H9 (cell line): ENCODE measurements around the gene CD79A. TPM values are rescaled to one million over a fixed set of nuclear protein-coding genes. Genes with fewer than 3 reads are reported as not detected.

Experiments used
- DNase-seq: peaks from one replicate; pipeline ENCODE4 v3.0.0-alpha.2; 2017
- H2AFZ ChIP-seq: one replicate; pipeline ENCODE4 v1.6.1; 2013; ENCODE audit warnings: mild to moderate bottlenecking, low read length, control low read depth, moderate library complexity
- H2AK5ac ChIP-seq: 2 replicates; pipeline ENCODE4 v1.6.1; 2013; ENCODE audit warnings: low read length, control low read depth, mixed read lengths; ENCODE audit not compliant: insufficient read length
- H2BK120ac ChIP-seq: one replicate; pipeline ENCODE4 v1.6.1; 2013; ENCODE audit warnings: low read depth, mild to moderate bottlenecking, low read length, control low read depth, inconsistent platforms; ENCODE audit not compliant: poor library complexity, severe bottlenecking
- H2BK12ac ChIP-seq: 2 replicates; pipeline ENCODE4 v1.6.1; 2013; ENCODE audit warnings: low read length, control low read depth, mixed read lengths, low read depth; ENCODE audit not compliant: insufficient read length
- H2BK15ac ChIP-seq: 2 replicates; pipeline ENCODE4 v1.6.1; 2013; ENCODE audit warnings: low read depth, low read length, control low read depth
- H2BK20ac ChIP-seq: one replicate; pipeline ENCODE4 v1.6.1; 2013; ENCODE audit warnings: low read depth, mild to moderate bottlenecking, low read length, control low read depth, inconsistent platforms; ENCODE audit not compliant: poor library complexity, severe bottlenecking
- H2BK5ac ChIP-seq: 2 replicates; pipeline ENCODE4 v1.6.1; 2013; ENCODE audit warnings: low read length, control low read depth, mixed read lengths; ENCODE audit not compliant: insufficient read length
- H3K14ac ChIP-seq: 2 replicates; pipeline ENCODE4 v1.6.1; 2013; ENCODE audit warnings: low read length, control low read depth; ENCODE audit not compliant: insufficient read depth
- H3K18ac ChIP-seq: 2 replicates; pipeline ENCODE4 v1.6.1; 2013; ENCODE audit warnings: low read depth, mild to moderate bottlenecking, mixed read lengths, low read length, control low read depth; ENCODE audit not compliant: insufficient read length
- H3K23ac ChIP-seq: 2 replicates; pipeline ENCODE4 v1.6.1; 2013; ENCODE audit warnings: low read length, control low read depth, mixed read lengths, low read depth; ENCODE audit not compliant: insufficient read length
- H3K23me2 ChIP-seq: 2 replicates; pipeline ENCODE4 v1.6.1; 2013; ENCODE audit warnings: low read depth, mild to moderate bottlenecking, mixed read lengths, low read length, control low read depth; ENCODE audit not compliant: insufficient read length, poor library complexity, severe bottlenecking
- H3K27ac ChIP-seq: 2 replicates; pipeline ENCODE4 v1.5.1; 2013; ENCODE audit warnings: low read length, control low read depth, mixed read lengths, low read depth; ENCODE audit not compliant: insufficient read length
- H3K27me3 ChIP-seq: 2 replicates; pipeline ENCODE4 v1.6.1; 2013; ENCODE audit warnings: low read length, control low read depth, inconsistent platforms; ENCODE audit not compliant: insufficient read depth
- H3K4ac ChIP-seq: 2 replicates; pipeline ENCODE4 v1.6.1; 2013; ENCODE audit warnings: low read depth, mild to moderate bottlenecking, control low read depth, inconsistent platforms, low read length, moderate library complexity
- H3K4me1 ChIP-seq: 2 replicates; pipeline ENCODE4 v1.6.1; 2013; ENCODE audit warnings: low read length, control low read depth, inconsistent platforms; ENCODE audit not compliant: insufficient read depth
- H3K4me2 ChIP-seq: 2 replicates; pipeline ENCODE4 v1.6.1; 2013; ENCODE audit warnings: low read length, control low read depth, mixed read lengths; ENCODE audit not compliant: insufficient read length, insufficient read depth
- H3K56ac ChIP-seq: 2 replicates; pipeline ENCODE4 v1.6.1; 2013; ENCODE audit warnings: low read depth, mild to moderate bottlenecking, mixed read lengths, low read length, control low read depth; ENCODE audit not compliant: insufficient read length
- H3K79me1 ChIP-seq: 2 replicates; pipeline ENCODE4 v1.6.1; 2013; ENCODE audit warnings: low read depth, mild to moderate bottlenecking, moderate library complexity, low read length, control low read depth, inconsistent platforms; ENCODE audit not compliant: insufficient read depth, poor library complexity, severe bottlenecking
- H3K79me2 ChIP-seq: 2 replicates; pipeline ENCODE4 v1.6.1; 2013; ENCODE audit warnings: low read length, control low read depth, inconsistent platforms; ENCODE audit not compliant: insufficient read depth
- H3K9ac ChIP-seq: 2 replicates; pipeline ENCODE4 v1.6.1; 2013; ENCODE audit warnings: low read length, control low read depth, mixed read lengths; ENCODE audit not compliant: insufficient read length; ENCODE audit errors: extremely low read depth
- H3K9me3 ChIP-seq: one replicate; pipeline ENCODE4 v1.6.1; 2013; ENCODE audit warnings: low read depth, low read length, inconsistent platforms; ENCODE audit not compliant: control insufficient read depth
- H3T11ph ChIP-seq: one replicate; pipeline ENCODE4 v1.6.1; 2013; ENCODE audit warnings: mild to moderate bottlenecking, low read length, control low read depth, inconsistent platforms
- H4K20me1 ChIP-seq: one replicate; pipeline ENCODE4 v1.6.1; 2013; ENCODE audit not compliant: control insufficient read depth, insufficient read length, insufficient read depth
- H4K5ac ChIP-seq: 2 replicates; pipeline ENCODE4 v1.6.1; 2013; ENCODE audit warnings: low read depth, mild to moderate bottlenecking, mixed read lengths, low read length, control low read depth; ENCODE audit not compliant: insufficient read length
- H4K8ac ChIP-seq: replicated peaks from 2 replicates; pipeline ENCODE4 v1.6.1; 2013; ENCODE audit warnings: low read length, control low read depth, mixed read lengths, low read depth; ENCODE audit not compliant: insufficient read length
- H4K91ac ChIP-seq: 2 replicates; pipeline ENCODE4 v1.6.1; 2013; ENCODE audit warnings: low read depth, mild to moderate bottlenecking, moderate library complexity, mixed read lengths, low read length, control low read depth; ENCODE audit not compliant: insufficient read length
- H3K27ac Mint-ChIP-seq, 3 experiments: 2 replicates in 2 of 3; 3 replicates in 1 of 3; pipeline ENCODE4 v1.8.0; 2020 to 2021; ENCODE audit warnings: mixed read lengths in 3 of 3, mild to moderate bottlenecking in 1 of 3, moderate library complexity in 1 of 3
- H3K27me3 Mint-ChIP-seq: 2 replicates; pipeline ENCODE4 v1.8.0; 2021; ENCODE audit warnings: low read depth, mild to moderate bottlenecking, moderate library complexity, mixed read lengths
- H3K36me3 Mint-ChIP-seq, 3 experiments: 2 replicates in 2 of 3; 3 replicates in 1 of 3; pipeline ENCODE4 v1.8.0; 2020 to 2021; ENCODE audit warnings: low read depth in 3 of 3, mixed read lengths in 3 of 3; ENCODE audit not compliant: insufficient read depth in 1 of 3
- H3K4me1 Mint-ChIP-seq, 2 experiments: 2 replicates each; pipeline ENCODE4 v1.8.0; 2020; ENCODE audit warnings: mixed read lengths in 2 of 2
- H3K4me3 Mint-ChIP-seq, 2 experiments: 2 replicates in 1 of 2; 3 replicates in 1 of 2; pipeline ENCODE4 v1.8.0; 2020 to 2021; ENCODE audit warnings: mild to moderate bottlenecking in 2 of 2, mixed read lengths in 2 of 2, moderate library complexity in 1 of 2
- H3K9me3 Mint-ChIP-seq, 2 experiments: 2 replicates in 1 of 2; 3 replicates in 1 of 2; pipeline ENCODE4 v1.8.0; 2020; ENCODE audit warnings: mild to moderate bottlenecking in 2 of 2, mixed read lengths in 2 of 2, moderate library complexity in 1 of 2
- CTCF ChIP-seq: fragments of 200-600 bp; sonication (generic); conservative IDR thresholded peaks from 3 replicates; pipeline ENCODE4 v1.8.0; 2021; ENCODE audit warnings: antibody characterized with exemption, mild to moderate bottlenecking
- WGBS: extraction: QIAGEN DNeasy Blood & Tissue Kit; methylation state at CpG from one replicate; pipeline ENCODE4 v1.1.7; 2013; ENCODE audit warnings: missing lambda C conversion rate, low lambda C conversion rate, mixed read lengths; ENCODE audit not compliant: insufficient read length; ENCODE audit errors: extremely low coverage; 5-methylcytosine and 5-hydroxymethylcytosine counted together
- total RNA-seq: library from RNA; stranded (reverse); gene quantifications from 2 replicates; pipeline ENCODE4 v1.2.1, GENCODE V29; 2021

Gene CD79A
- total RNA-seq, 1 experiment from 2014 or later = 0.22 TPM

DNA sequence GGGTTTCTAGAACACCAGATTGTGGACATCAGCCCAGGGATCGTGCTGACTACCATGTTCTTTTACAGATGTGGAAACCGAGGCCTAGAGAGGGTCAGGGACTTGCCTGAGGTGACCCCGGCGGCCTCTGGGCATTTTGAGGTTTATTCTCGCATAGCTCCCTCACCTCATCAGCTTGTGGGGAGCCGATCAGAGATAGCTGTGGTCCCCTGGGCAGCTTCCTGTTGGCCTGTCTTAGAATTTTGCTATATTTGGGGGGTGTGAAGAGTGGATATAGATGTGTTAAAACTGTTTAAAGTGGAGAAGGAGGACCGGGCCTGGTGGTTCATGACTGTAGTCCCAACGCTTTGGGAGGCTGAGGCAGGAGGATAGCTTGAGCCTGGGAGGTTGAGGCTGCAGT, 12.8 kb downstream of the CD79A start:
- no peak overlapping the region for H3K56ac ChIP-seq
- H2BK5ac ChIP-seq = no peak overlapping the region
- H3K23ac ChIP-seq = no peak overlapping the region
- peaks cover 8% of the 10 kb centered on the region for H3K4me1 ChIP-seq
- H2BK15ac ChIP-seq = no peak overlapping the region
- no peaks in the 10 kb centered on the region for H3K79me1 ChIP-seq
- TF ChIP-seq CTCF = no peak
- H3K9ac ChIP-seq = no peak overlapping the region
- Mint-ChIP-seq H3K27ac (no peak overlapping the region), H3K4me1 (peaks cover 19 to 41% of the 10 kb centered on the region in 2 experiments), H3K36me3 (peaks cover 0 to 24% (median 4%) of the 10 kb centered on the region in 3 experiments; a peak in 3 of 7 replicates), H3K27me3 (no peaks in the 10 kb centered on the region), H3K4me3 (no peak overlapping the region), H3K9me3 (no peaks in the 10 kb centered on the region; a peak in 1 of 5 replicates)
- H2AFZ ChIP-seq = no peak overlapping the region
- no peak overlapping the region for H2AK5ac ChIP-seq
- H3K9me3 ChIP-seq = no peaks in the 10 kb centered on the region
- H3K4ac ChIP-seq = no peak overlapping the region
- WGBS = no CpG with 5 or more reads among the region's 8 CpGs
- no peak overlapping the region for H2BK12ac ChIP-seq
- no peaks in the 10 kb centered on the region for H3K27me3 ChIP-seq
- H2BK20ac ChIP-seq = no peak overlapping the region
- no peak overlapping the region for H4K5ac ChIP-seq
- no peak overlapping the region for H4K8ac ChIP-seq
- no peak overlapping the region for H3K4me2 ChIP-seq
- DNase-seq = no peak
- no peak overlapping the region for H3T11ph ChIP-seq
- no peaks in the 10 kb centered on the region for H4K20me1 ChIP-seq
- H3K79me2 ChIP-seq = 0 out of 2 replicates have a peak, but pooled peaks cover 2% of the 10 kb centered on the region
- H3K27ac ChIP-seq = no peak overlapping the region
- H3K18ac ChIP-seq = no peak overlapping the region
- H3K23me2 ChIP-seq = no peaks in the 10 kb centered on the region
- no peak overlapping the region for H2BK120ac ChIP-seq
- no peak overlapping the region for H3K14ac ChIP-seq
- H4K91ac ChIP-seq = no peak overlapping the region
